ENCODE measurements around the gene AFAP1. TPM values are rescaled to one million over a fixed set of nuclear protein-coding genes. Genes with fewer than 3 reads are reported as not detected.

Gene AFAP1
- total and polyA plus RNA-seq, 2 of the 8 experiments (the other 6 are each of a cell fraction or from before 2014, with no cell fraction given), result 3.6 to 18.2 TPM

GRCh38 chr4:7733201-7733600 is 206.5 kb downstream of the AFAP1 start:
- 87% methylated on average over 12 of the region's 17 CpGs; no CpG with 5 or more reads in 1 of the 2 experiments for WGBS, 2 experiments (ENCODE audit: extremely low coverage in 1 of 2, insufficient coverage in 1 of 2, insufficient read length in 1 of 2, insufficient replicate concordance in 2 of 2, low coverage in 1 of 2, low lambda C conversion rate in 2 of 2, missing lambda C conversion rate in 1 of 2)

More at GRCh38 chr4:7733201-7733600, 206.5 kb downstream of the AFAP1 start:
- Histone ChIP-seq H2BK120ac (replicated peaks; ENCODE audit: low read depth, low read length) (no peak overlapping the region), H4K20me1 (replicated peaks in 1 of 2; ENCODE audit: control insufficient read depth in 1 of 2, insufficient read depth in 2 of 2, low read length in 2 of 2) (peaks cover 0 to 3% of the 10 kb centered on the region in 2 experiments), H3K4me1 (replicated peaks in 1 of 4; ENCODE audit: control insufficient read depth in 3 of 4, insufficient read depth in 4 of 4, low read length in 3 of 4) (no peaks in the 10 kb centered on the region; a peak in 2 of 7 replicates), H2AFZ (ENCODE audit: low read length) (no peak overlapping the region), H2BK5ac (ENCODE audit: low read depth, low read length) (no peak overlapping the region), H3K4me3 (ENCODE audit: extremely low read depth in 1 of 4, insufficient read depth in 2 of 4, low read depth in 3 of 4, low read length in 4 of 4) (no peak overlapping the region), H2BK12ac (ENCODE audit: low read depth, low read length) (no peak overlapping the region), H3K9me3 (ENCODE audit: insufficient read depth in 2 of 2, low read depth in 1 of 2, low read length in 1 of 2) (no peaks in the 10 kb centered on the region), H3K14ac (ENCODE audit: insufficient read length) (no peak overlapping the region), H3K18ac (ENCODE audit: extremely low read depth, low read length) (no peak overlapping the region; the same call in 1 of the 2 replicates), H3K36me3 (ENCODE audit: control insufficient read depth in 2 of 4, insufficient read depth in 4 of 4, low read length in 3 of 4) (no peaks in the 10 kb centered on the region), H3K23me2 (ENCODE audit: low read depth, low read length) (no peaks in the 10 kb centered on the region), H2AK5ac (ENCODE audit: low read depth, low read length) (no peak overlapping the region), H3K23ac (ENCODE audit: insufficient read length) (no peak overlapping the region), H3K56ac (replicated peaks; ENCODE audit: insufficient read length, low read depth, low read length) (no peak overlapping the region), H3K79me1 (ENCODE audit: low read depth, low read length) (no peaks in the 10 kb centered on the region), H3K9ac (replicated peaks in 1 of 4; ENCODE audit: extremely low read depth in 1 of 4, low read depth in 3 of 4, low read length in 3 of 4) (no peak overlapping the region), H3K4ac (replicated peaks; ENCODE audit: insufficient read length, low read depth, low read length) (no peak overlapping the region), H2BK20ac (ENCODE audit: low read length) (no peak overlapping the region), H3K27me3 (replicated peaks in 1 of 4; ENCODE audit: control insufficient read depth in 3 of 4, extremely low read depth in 1 of 4, insufficient read depth in 3 of 4, low read length in 3 of 4) (0 out of 7 replicates have a peak, but pooled peaks cover 0 to 2% (median 0%) of the 10 kb centered on the region in 4 experiments), H3K4me2 (ENCODE audit: insufficient read depth in 1 of 2, low read depth in 2 of 2, low read length in 2 of 2) (no peak overlapping the region), H3K27ac (ENCODE audit: low read depth, low read length) (no peak overlapping the region), H4K5ac (ENCODE audit: insufficient read length, low read depth, low read length) (no peak overlapping the region), H4K91ac (replicated peaks; ENCODE audit: insufficient read length, low read length) (no peak overlapping the region), H2BK15ac (ENCODE audit: low read length) (no peak overlapping the region), H3K79me2 (ENCODE audit: control insufficient read depth in 1 of 2, insufficient read depth in 2 of 2, low read length in 2 of 2) (no peaks in the 10 kb centered on the region), H4K8ac (ENCODE audit: extremely low read depth, insufficient read depth, low read length) (no peak overlapping the region)
- TF ChIP-seq E2F6 (IDR thresholded peaks at IDR 0.05) (no peak), GTF2F1 (IDR thresholded peaks at IDR 0.05; ENCODE audit: borderline replicate concordance, low read depth, low read length) (no peak), BRCA1 (IDR thresholded peaks at IDR 0.05; ENCODE audit: low read depth, low read length) (no peak), MAFK (IDR thresholded peaks at IDR 0.05; ENCODE audit: low read depth, low read length) (no peak), SRF (IDR thresholded peaks at IDR 0.05; ENCODE audit: low read depth, low read length) (no peak), JUN (IDR thresholded peaks at IDR 0.05; ENCODE audit: low read depth, low read length) (no peak), CEBPB (IDR thresholded peaks at IDR 0.05; ENCODE audit: low read depth, low read length) (no peak), SAP30 (IDR thresholded peaks at IDR 0.05; ENCODE audit: insufficient read depth, insufficient replicate concordance, low read length) (no peak), HDAC6 (IDR thresholded peaks at IDR 0.05; ENCODE audit: low read depth, low read length) (no peak), KDM5A (IDR thresholded peaks at IDR 0.05; ENCODE audit: low read length) (no peak), BCL11A (IDR thresholded peaks at IDR 0.05; ENCODE audit: low read depth in 2 of 2, low read length in 2 of 2) (no peak), EZH2 (IDR thresholded peaks at IDR 0.05; ENCODE audit: low read depth, low read length, severe bottlenecking) (no peak), SIRT6 (IDR thresholded peaks at IDR 0.05; ENCODE audit: low read length) (no peak), FOSL1 (IDR thresholded peaks at IDR 0.05; ENCODE audit: insufficient read depth, low read depth, low read length) (no peak), YY1 (IDR thresholded peaks at IDR 0.05; ENCODE audit: low read depth, low read length) (no peak)
- ChIA-PET POLR2A (ENCODE audit: partially characterized antibody) (no interaction called here), CTCF (ENCODE audit: partially characterized antibody) (interaction anchor here (1.2 to 1.6 kb wide), 2 partner anchors 11 to 13 kb away, joined by 5 to 6 read pairs; no protein-coding TSS in a partner anchor)
- FAIRE-seq, result no peak
- no peak for DNase-seq (ENCODE audit: low read depth in 1 of 2, low spot score in 2 of 2)

Measured in H1 (cell line).